Activated naive CD4-positive, alpha-beta T cell treated with anti-CD3 and anti-CD28 coated beads, Interleukin-2, amount 50 U/mL, for 24 hours (primary cell): Measurements from ENCODE around the gene BTBD2.

Experiments used
- H3K27ac Mint-ChIP-seq: one replicate; pipeline ENCODE4 v1.8.0; 2021; ENCODE audit warnings: mild to moderate bottlenecking, mixed read lengths
- H3K27me3 Mint-ChIP-seq: one replicate; pipeline ENCODE4 v1.8.0; 2021; ENCODE audit warnings: mixed read lengths
- H3K36me3 Mint-ChIP-seq: one replicate; pipeline ENCODE4 v1.8.0; 2021; ENCODE audit warnings: mixed read lengths
- H3K4me1 Mint-ChIP-seq: one replicate; pipeline ENCODE4 v1.8.0; 2021; ENCODE audit warnings: mixed read lengths
- H3K4me3 Mint-ChIP-seq: one replicate; pipeline ENCODE4 v1.8.0; 2021; ENCODE audit warnings: mild to moderate bottlenecking, mixed read lengths
- H3K9me3 Mint-ChIP-seq: one replicate; pipeline ENCODE4 v1.8.0; 2021; ENCODE audit warnings: mixed read lengths

BTBD2 gene

GRCh38 chr19:2054763-2055162, 39.2 kb upstream of the BTBD2 start:
- no peaks in the 10 kb centered on the region for H3K36me3 Mint-ChIP-seq
- peaks cover 48% of the 10 kb centered on the region for H3K4me1 Mint-ChIP-seq
- peak overlapping the region; percentile 89 for H3K27ac Mint-ChIP-seq
- no peaks in the 10 kb centered on the region for H3K27me3 Mint-ChIP-seq
- no peaks in the 10 kb centered on the region for H3K9me3 Mint-ChIP-seq
- no peak overlapping the region for H3K4me3 Mint-ChIP-seq

- Mint-ChIP-seq H3K36me3 (no peaks in the 10 kb centered on the region), H3K9me3 (no peaks in the 10 kb centered on the region), H3K27ac (no peak overlapping the region), H3K4me1 (peaks cover 54% of the 10 kb centered on the region), H3K4me3 (no peak overlapping the region), H3K27me3 (no peaks in the 10 kb centered on the region)
These were observed 38.3 kb upstream of the BTBD2 start for GRCh38 chr19:2053601-2054389.

GRCh38 chr19:2051773-2052704, 36.5 kb upstream of the BTBD2 start:
- Mint-ChIP-seq H3K27me3 (no peaks in the 10 kb centered on the region), H3K4me1 (peaks cover 56% of the 10 kb centered on the region), H3K9me3 (no peaks in the 10 kb centered on the region), H3K4me3 (peak overlapping the region; percentile 80), H3K36me3 (no peaks in the 10 kb centered on the region), H3K27ac (peak overlapping the region; percentile 91)

GRCh38 chr19:2050991-2051772, 35.7 kb upstream of the BTBD2 start, which contains the start of gene MKNK2:
Gene MKNK2, minus strand, starts transcription at chr19:2051244. Its CDS starts 393 bp downstream, at chr19:2050851.
- Mint-ChIP-seq H3K27me3 (no peaks in the 10 kb centered on the region), H3K9me3 (no peaks in the 10 kb centered on the region), H3K4me1 (peaks cover 53% of the 10 kb centered on the region), H3K27ac (peak within 1 kb of the TSS; percentile 93), H3K36me3 (no peaks in the 10 kb centered on the region), H3K4me3 (peak within 1 kb of the TSS; percentile 84)

GRCh38 chr19:2050349-2050990, 35.0 kb upstream of the BTBD2 start:
- H3K9me3 Mint-ChIP-seq: no peaks in the 10 kb centered on the region

GRCh38 chr19:2049741-2050348, 34.3 kb upstream of the BTBD2 start:
- Mint-ChIP-seq H3K4me1 (peaks cover 45% of the 10 kb centered on the region), H3K9me3 (no peaks in the 10 kb centered on the region), H3K27me3 (no peaks in the 10 kb centered on the region), H3K27ac (peak overlapping the region; percentile 80), H3K4me3 (peak overlapping the region; percentile 84), H3K36me3 (no peaks in the 10 kb centered on the region)

More at GRCh38 chr19:2050349-2050990, 35.0 kb upstream of the BTBD2 start:
- Mint-ChIP-seq H3K27ac (no peak overlapping the region), H3K36me3 (no peaks in the 10 kb centered on the region), H3K4me3 (peak overlapping the region; percentile 84), H3K4me1 (peaks cover 48% of the 10 kb centered on the region), H3K27me3 (no peaks in the 10 kb centered on the region)

GRCh38 chr19:2048959-2049740, 33.6 kb upstream of the BTBD2 start:
- Mint-ChIP-seq H3K4me1 (peaks cover 46% of the 10 kb centered on the region), H3K9me3 (no peaks in the 10 kb centered on the region), H3K36me3 (no peaks in the 10 kb centered on the region)

GRCh38 chr19:2048104-2048958, 32.8 kb upstream of the BTBD2 start:
- Mint-ChIP-seq H3K27me3 (no peaks in the 10 kb centered on the region), H3K4me1 (peaks cover 52% of the 10 kb centered on the region), H3K27ac (peak overlapping the region; percentile 12), H3K36me3 (no peaks in the 10 kb centered on the region), H3K4me3 (peak overlapping the region; percentile 42), H3K9me3 (no peaks in the 10 kb centered on the region)

More at GRCh38 chr19:2048959-2049740, 33.6 kb upstream of the BTBD2 start:
- Mint-ChIP-seq H3K4me3 (peak overlapping the region; percentile 84), H3K27me3 (no peaks in the 10 kb centered on the region), H3K27ac (peak overlapping the region; percentile 65)

- Mint-ChIP-seq H3K4me3 (peak overlapping the region; percentile 11), H3K36me3 (no peaks in the 10 kb centered on the region), H3K27me3 (no peaks in the 10 kb centered on the region), H3K27ac (peak overlapping the region; percentile 12), H3K9me3 (no peaks in the 10 kb centered on the region), H3K4me1 (peaks cover 53% of the 10 kb centered on the region)
These were observed 32.1 kb upstream of the BTBD2 start for GRCh38 chr19:2047449-2048103.

GRCh38 chr19:2047076-2047448, 31.5 kb upstream of the BTBD2 start:
- H3K27me3 Mint-ChIP-seq: no peaks in the 10 kb centered on the region
- H3K4me3 Mint-ChIP-seq: no peak overlapping the region
- H3K27ac Mint-ChIP-seq: no peak overlapping the region
- H3K9me3 Mint-ChIP-seq: no peaks in the 10 kb centered on the region
- peaks cover 49% of the 10 kb centered on the region for H3K4me1 Mint-ChIP-seq
- no peaks in the 10 kb centered on the region for H3K36me3 Mint-ChIP-seq

GRCh38 chr19:2046046-2046907, 30.8 kb upstream of the BTBD2 start:
- Mint-ChIP-seq H3K9me3 (no peaks in the 10 kb centered on the region), H3K4me3 (no peak overlapping the region), H3K27ac (no peak overlapping the region), H3K36me3 (no peaks in the 10 kb centered on the region), H3K4me1 (peaks cover 46% of the 10 kb centered on the region), H3K27me3 (no peaks in the 10 kb centered on the region)

GRCh38 chr19:2045501-2046045, 30.1 kb upstream of the BTBD2 start:
- Mint-ChIP-seq H3K36me3 (no peaks in the 10 kb centered on the region), H3K4me3 (no peak overlapping the region), H3K9me3 (no peaks in the 10 kb centered on the region), H3K4me1 (peaks cover 51% of the 10 kb centered on the region), H3K27ac (no peak overlapping the region), H3K27me3 (no peaks in the 10 kb centered on the region)
